Pons (tissue), 1 donor: Measurements from ENCODE around the gene SASS6.

ENCODE experiments used
- DNase-seq: peaks from one replicate; pipeline ENCODE4 v3.0.0-alpha.2; 2016; ENCODE audit warnings: low spot score

SASS6 gene

DNA sequence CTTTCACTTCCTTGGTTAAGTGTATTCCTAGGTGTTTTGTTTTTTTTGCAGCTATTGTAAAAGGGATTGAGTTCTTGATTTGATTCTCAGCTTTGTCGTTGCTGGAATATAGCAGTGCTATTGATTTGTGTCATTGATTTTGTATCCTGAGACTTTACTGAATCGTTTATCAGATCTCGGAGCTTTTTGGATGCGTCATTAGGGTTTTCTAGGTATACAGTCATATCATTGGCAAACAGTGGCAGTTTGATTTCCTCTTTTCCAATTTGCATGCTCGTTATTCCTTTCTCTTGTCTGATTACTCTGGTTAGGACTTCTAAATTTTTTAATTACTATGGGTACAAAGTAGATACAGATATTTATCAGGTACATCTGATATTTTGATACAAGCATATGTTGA is 87.5 kb downstream of the SASS6 start:
- no peak for DNase-seq

- peak; percentile 17 for DNase-seq
Measured at GRCh38 chr1:100039591-100039990, 93.1 kb downstream of the SASS6 start.

GRCh38 chr1:100038660-100039287 is 94.0 kb downstream of the SASS6 start:
- DNase-seq, result peak; percentile 60

DNA sequence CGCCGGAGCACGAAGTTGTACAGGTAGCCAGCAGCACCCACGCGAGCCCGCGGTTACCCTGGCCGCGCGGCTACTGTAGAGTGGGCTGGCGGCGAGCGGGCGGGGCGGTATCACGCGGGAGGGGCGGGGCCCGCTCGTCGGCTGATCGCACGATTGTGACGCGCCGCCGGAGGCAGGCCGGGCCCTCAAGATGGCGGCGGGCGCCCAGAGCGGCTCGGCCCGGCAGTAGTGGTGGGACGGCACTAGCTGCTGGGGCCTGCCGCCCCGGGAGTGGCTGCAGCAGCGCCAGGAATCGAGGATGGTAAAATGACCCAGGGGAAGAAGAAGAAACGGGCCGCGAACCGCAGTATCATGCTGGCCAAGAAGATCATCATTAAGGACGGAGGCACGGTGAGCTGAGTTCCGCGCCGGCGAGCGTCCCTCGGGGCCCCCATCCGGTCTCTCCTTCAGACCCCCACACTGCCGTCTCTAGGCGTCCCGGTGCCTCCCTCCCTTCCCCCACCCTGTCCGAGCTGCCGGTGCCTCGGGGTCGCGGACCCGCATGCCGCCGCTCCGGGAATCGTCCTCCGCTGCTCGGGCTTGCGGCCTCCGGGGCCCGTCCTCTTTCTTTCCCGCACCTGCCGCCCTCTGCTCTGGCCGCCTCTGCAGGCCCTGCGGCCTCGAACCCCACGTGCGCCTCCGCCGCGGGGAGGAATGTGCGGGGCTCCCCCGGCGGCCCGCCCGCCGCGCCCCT is 94.6 kb downstream of the SASS6 start:
- DNase-seq, result peak; percentile 83

DNA sequence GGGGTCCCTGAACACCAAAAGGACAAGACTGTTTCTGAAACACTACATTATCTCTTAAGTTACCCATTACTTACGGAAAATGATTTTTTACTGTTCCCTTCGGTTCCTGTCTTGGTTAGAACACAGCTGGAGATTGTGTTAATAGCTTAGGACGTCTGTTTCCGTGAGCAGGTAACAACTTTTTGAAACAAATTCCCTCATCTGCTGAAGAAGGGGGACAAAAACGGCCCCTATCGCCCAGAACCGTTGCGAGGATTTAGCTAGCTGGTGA is 95.1 kb downstream of the SASS6 start:
- DNase-seq, result no peak

DNA sequence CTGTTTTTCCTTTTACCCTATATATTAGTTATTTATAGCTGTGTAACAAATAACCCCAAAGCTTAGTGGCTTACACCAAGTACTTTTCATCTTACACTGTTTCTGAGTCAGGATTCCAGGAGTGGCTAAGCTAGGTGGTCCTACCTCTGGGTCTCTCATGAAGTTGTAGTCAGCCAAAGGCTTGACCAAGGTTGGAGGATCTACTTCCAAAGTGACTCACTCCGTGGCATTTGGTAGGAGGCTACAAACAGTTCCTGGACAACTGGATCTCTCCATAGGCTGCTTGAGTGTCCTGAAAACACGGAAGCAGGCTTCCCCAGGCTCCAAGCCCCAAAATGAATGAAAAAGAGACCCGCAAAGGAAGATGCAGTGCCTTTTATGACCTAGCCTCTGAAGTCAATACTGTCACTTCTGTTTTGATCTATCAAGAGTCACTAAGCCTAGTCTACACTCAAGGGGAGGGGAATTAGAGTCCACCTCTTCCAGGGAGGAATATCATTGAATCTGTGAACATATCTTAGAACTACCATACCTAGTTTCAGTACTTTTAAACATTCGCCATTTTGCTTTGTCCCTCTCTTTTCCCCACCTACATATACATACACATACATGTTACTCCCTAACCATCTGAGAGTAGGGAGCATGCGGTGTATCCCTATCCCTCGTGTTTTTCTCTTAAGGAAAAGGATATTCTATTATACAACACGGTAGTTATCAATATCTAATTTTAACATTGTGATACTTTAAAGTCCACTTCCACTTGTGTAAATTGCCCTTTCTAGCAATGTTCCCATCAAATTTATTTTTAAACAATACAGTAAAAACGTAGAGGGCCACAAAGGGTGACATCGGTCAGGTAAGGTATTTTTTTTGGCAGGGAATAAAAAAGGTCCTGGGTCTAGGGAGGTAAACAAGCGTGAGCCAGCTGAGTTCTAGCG is 95.7 kb downstream of the SASS6 start:
- DNase-seq, result peak; percentile 42

- peak; percentile 91 for DNase-seq
Measured at GRCh38 chr1:100035214-100035613, 97.5 kb downstream of the SASS6 start.

GRCh38 chr1:100034470-100034869 is 98.3 kb downstream of the SASS6 start:
- DNase-seq, result peak; percentile 72
